Measurements from ENCODE around the gene PRRX1.

DNA sequence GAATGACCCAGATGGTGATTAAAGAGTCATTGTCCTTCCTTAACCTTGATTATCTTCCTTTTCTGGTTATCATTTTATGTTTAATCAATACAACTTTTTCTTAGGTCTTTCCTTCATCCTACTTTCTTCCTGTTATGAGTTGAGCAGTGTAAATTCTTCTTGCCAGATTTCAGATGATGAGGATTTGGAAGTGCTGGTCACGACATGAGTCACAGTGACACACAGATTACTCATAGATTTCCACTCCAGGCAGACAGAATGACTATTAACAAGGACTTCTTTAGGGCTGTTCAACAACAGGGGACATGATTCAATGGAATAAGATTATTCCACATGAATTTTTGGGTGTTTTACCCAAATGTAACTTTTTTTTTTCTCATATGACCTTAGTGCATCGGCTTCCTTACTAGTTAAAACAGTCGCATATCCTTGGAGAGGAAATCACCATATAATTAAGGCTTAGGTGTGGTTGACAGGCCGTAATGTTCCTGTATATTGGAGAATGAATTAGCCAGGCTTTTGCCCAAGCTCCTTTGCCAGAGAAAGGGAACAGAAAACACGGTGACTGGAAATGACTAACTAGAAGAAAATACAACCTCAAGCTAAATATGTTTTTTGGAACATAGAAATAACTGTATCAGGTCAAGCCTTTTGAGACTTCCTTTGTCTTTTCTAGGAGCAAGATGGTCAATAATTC lies 44.2 kb downstream of the PRRX1 start:
- TF ChIP-seq POLR2A (IDR thresholded peaks at IDR 0.05; ENCODE audit: low read depth, low read length): no peak
- TF ChIP-seq POLR2AphosphoS5 (IDR thresholded peaks at IDR 0.05; ENCODE audit: low read depth, low read length): no peak
- TF ChIP-seq SPI1 (IDR thresholded peaks at IDR 0.05; ENCODE audit: low read depth, low read length): no peak
- TF ChIP-seq PAX5 (IDR thresholded peaks at IDR 0.05; ENCODE audit: insufficient read depth, low read length, severe bottlenecking): no peak

Measured in GM12891 (cell line).